Panc1 (cell line): ENCODE measurements around the gene MORN1. TPM values are rescaled to one million over a fixed set of nuclear protein-coding genes. Genes with fewer than 3 reads are reported as not detected.

ENCODE experiments used
- ATAC-seq: fragments of 200-7000 bp; cut with Tn5 transposase; 2 replicates; pipeline ENCODE4 v1.9.1; 2020; ENCODE audit warnings: mild to moderate bottlenecking, moderate library complexity
- BruUV-seq: library from RNA; stranded (reverse); fragments of 400-500 nt; replicated peaks from 2 replicates; lab custom pipeline; 2021; lab: Mats Ljungman, UMichigan
- CTCF ChIA-PET: fragments of 300-600 bp; sonication (Branson Sonifier 250); formaldehyde crosslinking; loops from one replicate; lab custom pipeline; 2022; ENCODE audit warnings: antibody characterized with exemption; lab: Charles Lee
- POLR2A ChIA-PET: fragments of 300-600 bp; sonication (Branson Sonifier 250); formaldehyde crosslinking; loops from one replicate; lab custom pipeline; 2022; ENCODE audit warnings: antibody characterized with exemption; lab: Charles Lee
- DNase-seq: peaks from one replicate; pipeline ENCODE4 v3.0.0-alpha.2; 2010; ENCODE audit warnings: low read depth, low spot score
- H3K27ac ChIP-seq: 2 replicates; pipeline ENCODE4 v1.5.1; 2011; ENCODE audit warnings: mild to moderate bottlenecking, low read length, inconsistent platforms
- H3K27me3 ChIP-seq: fragments of 200-500 bp; sonication (Bioruptor generic); 2 replicates; pipeline ENCODE4 v1.6.0; 2014; ENCODE audit warnings: low read length, inconsistent platforms; ENCODE audit not compliant: control insufficient read depth, insufficient read depth
- H3K36me3 ChIP-seq: fragments of 200-500 bp; sonication (Bioruptor generic); 2 replicates; pipeline ENCODE4 v1.5.1; 2014; ENCODE audit warnings: inconsistent platforms, mild to moderate bottlenecking, low read length, moderate library complexity; ENCODE audit not compliant: control insufficient read depth, insufficient read depth
- H3K4me1 ChIP-seq: 2 replicates; pipeline ENCODE4 v1.5.1; 2011; ENCODE audit warnings: inconsistent platforms, mild to moderate bottlenecking, low read length, moderate library complexity; ENCODE audit not compliant: control insufficient read depth, insufficient read depth
- H3K4me3 ChIP-seq, 2 experiments: 2 replicates each; pipeline ENCODE4 v1.5.1; 2011 to 2012; ENCODE audit warnings: low read depth in 2 of 2, low read length in 2 of 2, mild to moderate bottlenecking in 2 of 2, inconsistent platforms in 1 of 2, moderate library complexity in 1 of 2
- H3K9me3 ChIP-seq: fragments of 200-500 bp; sonication (Bioruptor generic); 2 replicates; pipeline ENCODE4 v1.5.1; 2014; ENCODE audit warnings: low read depth, mild to moderate bottlenecking, inconsistent platforms, low read length, moderate library complexity; ENCODE audit not compliant: control insufficient read depth, insufficient read depth
- POLR2AphosphoS5 ChIP-seq: IDR thresholded peaks from 2 replicates; pipeline ENCODE4 v1.6.1; 2012; ENCODE audit warnings: mild to moderate bottlenecking, low read depth, low read length, moderate library complexity
- SIN3A ChIP-seq: IDR thresholded peaks from 2 replicates; pipeline ENCODE4 v1.6.1; 2012; ENCODE audit warnings: low read depth, mild to moderate bottlenecking, low read length, moderate library complexity, borderline replicate concordance; ENCODE audit not compliant: insufficient read depth
- TCF7L2 ChIP-seq: IDR thresholded peaks from 2 replicates; pipeline ENCODE4 v1.6.1; 2011; ENCODE audit warnings: mild to moderate bottlenecking, low read depth, low read length, inconsistent platforms
- in situ Hi-C: cut with HindIII; loops from 2 replicates; pipeline ENCODE4 v1.10.0; 2016; ENCODE audit warnings: low sequenced_read_pairs, low pct_unique_long_range_greater_than_20kb
- intact Hi-C: fragments of 100-400 bp; cut with micrococcal nuclease; formaldehyde crosslinking; loops from one replicate; pipeline ENCODE4 v1.10.0; 2022; ENCODE audit not compliant: unreplicated experiment
- total RNA-seq: library from RNA; stranded (reverse); gene quantifications from one replicate; pipeline ENCODE4 v1.2.1, GENCODE V29; 2021; ENCODE audit not compliant: unreplicated experiment
- TF ChIP-seq, protein P1 (sequence below), 2 experiments: IDR thresholded peaks; 2 replicates each; pipeline ENCODE4 v1.6.1; 2011 to 2012; ENCODE audit warnings: low read depth in 2 of 2, control low read depth in 1 of 2, low read length in 1 of 2, mild to moderate bottlenecking in 1 of 2, moderate library complexity in 1 of 2; ENCODE audit not compliant: insufficient read depth in 1 of 2
- TF ChIP-seq, protein P2 (sequence below): fragments of 450-650 bp; IDR thresholded peaks from 2 replicates; pipeline ENCODE4 v1.5.1; 2017; ENCODE audit warnings: mild to moderate bottlenecking

Gene MORN1
- total RNA-seq, 1 experiment from 2014 or later = 21.3 TPM

DNA sequence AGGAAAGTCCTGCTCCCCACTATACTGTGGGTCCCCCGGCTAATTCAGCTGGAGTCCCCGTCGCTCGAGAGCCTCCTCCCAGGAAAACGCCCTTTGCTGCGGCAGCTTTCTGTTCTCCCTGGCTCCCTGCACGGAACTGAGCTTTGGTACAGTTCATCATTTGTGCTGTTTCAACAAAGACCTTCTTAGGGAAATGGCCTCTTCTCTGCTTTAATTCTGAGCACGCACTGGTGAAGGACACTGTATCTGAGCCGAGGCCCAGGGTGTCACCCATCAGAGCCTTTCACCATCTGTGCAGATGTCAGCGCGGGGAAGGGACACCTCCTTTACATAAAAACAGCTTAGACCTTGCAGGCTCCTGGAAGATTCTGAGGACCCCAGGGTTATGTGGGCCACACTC is 34.5 kb upstream of the MORN1 start:
- in situ Hi-C loops (no loop called here), intact Hi-C loops (no loop called here)
- Histone ChIP-seq H3K9me3 (no peaks in the 10 kb centered on the region; the same call in 1 of the 2 replicates), H3K4me3 (no peak overlapping the region), H3K27ac (no peak overlapping the region), H3K36me3 (no peaks in the 10 kb centered on the region), H3K4me1 (no peaks in the 10 kb centered on the region), H3K27me3 (no peaks in the 10 kb centered on the region)
- ChIA-PET CTCF (no interaction called here), POLR2A (no interaction called here)
- DNase-seq = no peak
- no TSS peak for BruUV-seq
- no peak for ATAC-seq
- TF ChIP-seq POLR2AphosphoS5 (no peak), SIN3A (no peak), TCF7L2 (no peak)
- TF ChIP-seq, protein P1, sequence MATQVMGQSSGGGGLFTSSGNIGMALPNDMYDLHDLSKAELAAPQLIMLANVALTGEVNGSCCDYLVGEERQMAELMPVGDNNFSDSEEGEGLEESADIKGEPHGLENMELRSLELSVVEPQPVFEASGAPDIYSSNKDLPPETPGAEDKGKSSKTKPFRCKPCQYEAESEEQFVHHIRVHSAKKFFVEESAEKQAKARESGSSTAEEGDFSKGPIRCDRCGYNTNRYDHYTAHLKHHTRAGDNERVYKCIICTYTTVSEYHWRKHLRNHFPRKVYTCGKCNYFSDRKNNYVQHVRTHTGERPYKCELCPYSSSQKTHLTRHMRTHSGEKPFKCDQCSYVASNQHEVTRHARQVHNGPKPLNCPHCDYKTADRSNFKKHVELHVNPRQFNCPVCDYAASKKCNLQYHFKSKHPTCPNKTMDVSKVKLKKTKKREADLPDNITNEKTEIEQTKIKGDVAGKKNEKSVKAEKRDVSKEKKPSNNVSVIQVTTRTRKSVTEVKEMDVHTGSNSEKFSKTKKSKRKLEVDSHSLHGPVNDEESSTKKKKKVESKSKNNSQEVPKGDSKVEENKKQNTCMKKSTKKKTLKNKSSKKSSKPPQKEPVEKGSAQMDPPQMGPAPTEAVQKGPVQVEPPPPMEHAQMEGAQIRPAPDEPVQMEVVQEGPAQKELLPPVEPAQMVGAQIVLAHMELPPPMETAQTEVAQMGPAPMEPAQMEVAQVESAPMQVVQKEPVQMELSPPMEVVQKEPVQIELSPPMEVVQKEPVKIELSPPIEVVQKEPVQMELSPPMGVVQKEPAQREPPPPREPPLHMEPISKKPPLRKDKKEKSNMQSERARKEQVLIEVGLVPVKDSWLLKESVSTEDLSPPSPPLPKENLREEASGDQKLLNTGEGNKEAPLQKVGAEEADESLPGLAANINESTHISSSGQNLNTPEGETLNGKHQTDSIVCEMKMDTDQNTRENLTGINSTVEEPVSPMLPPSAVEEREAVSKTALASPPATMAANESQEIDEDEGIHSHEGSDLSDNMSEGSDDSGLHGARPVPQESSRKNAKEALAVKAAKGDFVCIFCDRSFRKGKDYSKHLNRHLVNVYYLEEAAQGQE (IDR thresholded peaks at IDR 0.05; ENCODE audit: insufficient read depth in 1 of 2, low read depth in 2 of 2, low read length in 1 of 2) = no peak
- TF ChIP-seq, protein P2, sequence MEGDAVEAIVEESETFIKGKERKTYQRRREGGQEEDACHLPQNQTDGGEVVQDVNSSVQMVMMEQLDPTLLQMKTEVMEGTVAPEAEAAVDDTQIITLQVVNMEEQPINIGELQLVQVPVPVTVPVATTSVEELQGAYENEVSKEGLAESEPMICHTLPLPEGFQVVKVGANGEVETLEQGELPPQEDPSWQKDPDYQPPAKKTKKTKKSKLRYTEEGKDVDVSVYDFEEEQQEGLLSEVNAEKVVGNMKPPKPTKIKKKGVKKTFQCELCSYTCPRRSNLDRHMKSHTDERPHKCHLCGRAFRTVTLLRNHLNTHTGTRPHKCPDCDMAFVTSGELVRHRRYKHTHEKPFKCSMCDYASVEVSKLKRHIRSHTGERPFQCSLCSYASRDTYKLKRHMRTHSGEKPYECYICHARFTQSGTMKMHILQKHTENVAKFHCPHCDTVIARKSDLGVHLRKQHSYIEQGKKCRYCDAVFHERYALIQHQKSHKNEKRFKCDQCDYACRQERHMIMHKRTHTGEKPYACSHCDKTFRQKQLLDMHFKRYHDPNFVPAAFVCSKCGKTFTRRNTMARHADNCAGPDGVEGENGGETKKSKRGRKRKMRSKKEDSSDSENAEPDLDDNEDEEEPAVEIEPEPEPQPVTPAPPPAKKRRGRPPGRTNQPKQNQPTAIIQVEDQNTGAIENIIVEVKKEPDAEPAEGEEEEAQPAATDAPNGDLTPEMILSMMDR = no peak

DNA sequence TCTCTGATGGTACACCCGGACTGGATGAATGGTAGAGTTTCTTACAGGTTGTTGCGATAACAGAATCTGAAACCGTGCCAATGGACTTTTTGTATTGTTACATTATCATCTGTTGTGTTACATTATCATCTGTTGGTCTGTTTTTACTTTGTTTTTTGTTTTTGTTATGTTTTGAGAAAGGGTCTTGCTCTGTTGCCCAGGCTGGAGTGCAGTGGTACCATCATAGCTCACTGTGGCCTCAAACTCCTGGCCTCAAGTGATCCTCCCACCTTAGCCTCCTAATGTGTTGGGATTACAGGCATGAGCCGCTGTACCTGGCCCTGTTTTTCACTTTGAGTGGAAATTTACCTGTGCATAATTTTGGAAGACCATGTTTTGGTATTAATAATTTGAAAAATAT is 31.2 kb upstream of the MORN1 start:
- no peak for ATAC-seq
- H3K4me1 ChIP-seq = peaks cover 14% of the 10 kb centered on the region
- H3K4me3 ChIP-seq = no peak overlapping the region
- intact Hi-C loops (no loop called here), in situ Hi-C loops (no loop called here)
- DNase-seq = no peak
- no peaks in the 10 kb centered on the region for H3K36me3 ChIP-seq
- H3K27ac ChIP-seq = no peak overlapping the region
- CTCF ChIA-PET = no interaction called here
- no peaks in the 10 kb centered on the region for H3K27me3 ChIP-seq
- TF ChIP-seq TCF7L2 (no peak), POLR2AphosphoS5 (no peak), SIN3A (no peak)
- TF ChIP-seq, protein P2 = no peak
- TF ChIP-seq, protein P1 (IDR thresholded peaks at IDR 0.05; ENCODE audit: insufficient read depth in 1 of 2, low read depth in 2 of 2, low read length in 1 of 2) = no peak
- BruUV-seq = no TSS peak
- POLR2A ChIA-PET = no interaction called here
- no peaks in the 10 kb centered on the region; the same call in 1 of the 2 replicates for H3K9me3 ChIP-seq
